IgD-negative memory B cell (primary cell): Measurements from ENCODE around the gene KLHL30. TPM values are rescaled to one million over a fixed set of nuclear protein-coding genes. Genes with fewer than 3 reads are reported as not detected.

ENCODE experiments used
- H3K27ac Mint-ChIP-seq, 3 donors: one replicate each; pipeline ENCODE4 v1.8.0; 2020 to 2022; ENCODE audit warnings: mild to moderate bottlenecking in 3 of 3, mixed read lengths in 3 of 3, moderate library complexity in 1 of 3
- H3K27me3 Mint-ChIP-seq: one replicate; pipeline ENCODE4 v1.8.0; 2021; ENCODE audit warnings: mixed read lengths
- H3K36me3 Mint-ChIP-seq: one replicate; pipeline ENCODE4 v1.8.0; 2020; ENCODE audit warnings: mild to moderate bottlenecking, mixed read lengths
- H3K4me1 Mint-ChIP-seq, 3 donors: one replicate each; pipeline ENCODE4 v1.8.0; 2020 to 2022; ENCODE audit warnings: mixed read lengths in 3 of 3, mild to moderate bottlenecking in 1 of 3
- H3K4me3 Mint-ChIP-seq, 4 donors: one replicate each; pipeline ENCODE4 v1.8.0; 2020 to 2022; ENCODE audit warnings: mild to moderate bottlenecking in 4 of 4, mixed read lengths in 4 of 4, moderate library complexity in 3 of 4
- H3K9me3 Mint-ChIP-seq, 3 donors: one replicate each; pipeline ENCODE4 v1.8.0; 2020 to 2021; ENCODE audit warnings: mixed read lengths in 3 of 3, mild to moderate bottlenecking in 1 of 3
- polyA plus RNA-seq: library from polyadenylated mRNA; unstranded; fragments of 300-500 nt; fragmentation: Illumina TruSeq; gene quantifications from one replicate; pipeline ENCODE4 v1.2.3, GENCODE V29; 2021

The KLHL30 gene
- polyA plus RNA-seq, 1 donor from 2014 or later: not detected

DNA sequence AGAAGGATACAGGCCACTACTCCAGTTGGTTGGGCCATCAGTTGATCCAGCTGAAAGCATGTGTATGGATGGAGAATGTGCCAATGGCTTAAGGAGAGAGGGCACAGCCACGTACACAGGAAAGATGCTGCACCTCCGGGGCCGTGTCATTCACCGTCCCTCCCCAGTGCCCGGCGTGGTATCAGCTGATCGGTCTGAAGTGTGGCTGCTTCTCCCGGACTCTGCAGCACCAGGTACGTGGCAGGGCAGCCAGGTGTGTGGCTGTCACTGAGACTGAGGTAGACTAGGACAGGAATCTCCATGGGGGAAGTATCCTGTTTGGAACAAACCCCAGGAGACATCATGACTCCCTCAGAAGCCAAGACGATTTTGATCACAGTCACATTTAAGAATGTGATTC, 16.1 kb downstream of the KLHL30 start:
- peaks cover 11% of the 10 kb centered on the region for H3K27me3 Mint-ChIP-seq
- H3K4me3 Mint-ChIP-seq: no peak overlapping the region
- H3K36me3 Mint-ChIP-seq: no peaks in the 10 kb centered on the region
- no peak overlapping the region for H3K27ac Mint-ChIP-seq
- H3K9me3 Mint-ChIP-seq: no peaks in the 10 kb centered on the region
- H3K4me1 Mint-ChIP-seq: peaks cover 3 to 5% (median 4%) of the 10 kb centered on the region in 3 donors

DNA sequence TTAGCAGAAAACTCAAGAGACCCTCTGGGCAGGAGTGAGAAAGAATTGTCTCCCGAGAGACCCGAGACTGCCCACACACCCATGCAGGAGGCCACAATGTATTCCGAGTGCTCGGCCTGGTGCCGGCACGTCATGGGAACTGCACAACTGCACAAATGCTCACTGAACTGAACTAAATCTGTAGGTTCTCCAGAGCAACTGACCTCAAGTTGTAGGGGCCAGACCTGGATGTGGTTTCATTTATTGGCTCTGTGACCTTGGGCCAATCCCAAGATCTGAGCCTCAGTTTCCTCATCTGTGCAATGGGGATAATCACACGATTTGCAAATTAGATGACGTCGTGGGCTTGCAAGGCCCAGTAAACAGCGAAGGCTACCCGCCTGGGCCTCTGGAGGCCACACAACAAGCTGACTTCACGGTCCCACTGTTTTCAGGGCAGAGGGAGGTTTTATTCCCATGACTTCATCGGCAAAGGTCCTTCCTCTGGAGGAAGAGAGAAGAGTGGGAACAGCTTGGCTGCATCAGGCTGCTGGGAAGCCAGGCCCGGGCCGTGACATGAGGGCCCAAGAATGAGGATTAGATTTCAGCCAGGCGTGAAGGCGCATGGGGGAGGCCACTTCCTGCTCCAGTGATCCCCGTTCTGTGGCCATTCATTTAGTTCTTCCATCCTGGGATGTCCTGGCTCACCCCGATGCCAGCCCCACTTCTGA, 16.7 kb downstream of the KLHL30 start:
- Mint-ChIP-seq H3K27me3 (peaks cover 15% of the 10 kb centered on the region), H3K27ac (peak overlapping the region in 1 of 3 donors; percentile 37), H3K9me3 (no peaks in the 10 kb centered on the region), H3K4me3 (no peak overlapping the region), H3K4me1 (peaks cover 4 to 8% (median 5%) of the 10 kb centered on the region in 3 donors), H3K36me3 (no peaks in the 10 kb centered on the region)

DNA sequence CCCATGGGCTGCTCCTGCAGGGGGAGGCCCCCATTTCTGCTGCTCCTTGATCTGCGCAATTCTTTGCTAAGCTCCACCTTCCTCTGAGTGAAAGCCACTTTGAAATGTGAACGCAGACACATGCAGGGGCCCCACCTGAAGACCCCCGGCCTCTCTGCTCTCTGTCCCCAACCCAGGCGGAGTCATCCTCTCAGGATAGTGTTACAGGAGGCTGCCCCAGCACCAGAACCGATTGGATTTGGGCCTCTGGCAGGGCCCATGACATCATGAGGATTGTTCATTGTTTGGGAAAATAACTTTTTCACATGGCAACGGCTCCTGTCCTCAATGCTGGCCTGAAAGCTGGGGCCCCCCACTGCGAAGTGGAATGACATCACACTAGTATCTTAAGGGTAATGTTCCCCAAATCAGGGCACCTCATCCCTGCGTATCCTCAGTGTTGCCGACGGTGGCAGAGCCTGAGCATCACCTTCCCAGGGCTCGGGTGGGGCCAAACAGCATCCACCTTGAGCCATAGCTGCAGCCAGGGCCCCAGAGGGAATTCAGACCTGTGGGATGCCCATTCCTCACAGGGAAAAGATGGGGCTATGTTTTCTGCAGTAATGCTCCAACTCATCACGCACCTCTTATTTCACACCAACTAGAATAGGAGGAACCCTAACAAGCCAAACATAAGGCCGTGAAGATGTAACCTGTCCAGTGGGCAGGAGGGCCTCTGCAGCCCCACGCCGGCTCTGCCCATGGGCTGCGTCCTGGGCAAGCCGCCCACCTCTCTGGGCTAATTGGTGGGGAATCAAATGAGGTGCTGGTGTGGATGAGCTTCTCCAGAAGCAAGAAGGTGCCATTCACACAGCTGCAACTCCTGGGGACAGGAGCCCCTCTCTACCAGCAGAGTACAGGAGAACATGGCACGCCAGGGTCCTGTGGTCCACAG, 17.6 kb downstream of the KLHL30 start:
- Mint-ChIP-seq H3K27me3 (peaks cover 20% of the 10 kb centered on the region), H3K4me3 (no peak overlapping the region), H3K36me3 (no peaks in the 10 kb centered on the region), H3K27ac (peak overlapping the region in 1 of 3 donors; percentile 37), H3K4me1 (peaks cover 5 to 8% (median 7%) of the 10 kb centered on the region in 3 donors), H3K9me3 (no peaks in the 10 kb centered on the region)

DNA sequence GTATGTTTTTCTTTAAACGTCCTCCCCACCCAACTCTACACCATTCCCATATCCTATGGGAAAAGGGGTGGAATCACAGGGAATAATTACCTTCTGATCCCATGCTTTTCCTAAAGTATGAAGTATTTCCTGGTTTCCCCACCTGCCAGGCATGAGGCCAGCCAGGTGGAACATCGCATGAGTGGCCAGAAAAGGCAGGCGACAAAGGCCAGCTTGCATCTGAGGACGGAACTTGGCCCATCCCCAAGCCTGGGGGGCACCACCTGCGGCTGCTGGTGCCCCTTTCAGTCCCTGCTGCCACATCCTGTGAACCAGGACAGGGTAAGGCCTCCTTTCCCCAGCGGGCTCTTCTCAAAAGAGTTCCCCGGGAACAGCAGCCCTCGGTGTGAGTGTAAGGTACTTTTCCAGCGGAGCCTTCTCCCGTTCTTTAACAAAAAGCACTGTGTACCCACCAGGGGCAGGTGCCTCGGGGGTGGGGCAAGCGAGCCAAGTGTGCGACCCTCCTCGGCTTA, 19.1 kb downstream of the KLHL30 start:
- Mint-ChIP-seq H3K27me3 (peaks cover 20% of the 10 kb centered on the region), H3K36me3 (no peaks in the 10 kb centered on the region), H3K4me1 (peaks cover 5 to 8% (median 7%) of the 10 kb centered on the region in 3 donors), H3K9me3 (no peaks in the 10 kb centered on the region), H3K4me3 (peak overlapping the region in 2 of 4 donors; percentile 52 to 58), H3K27ac (no peak overlapping the region)

DNA sequence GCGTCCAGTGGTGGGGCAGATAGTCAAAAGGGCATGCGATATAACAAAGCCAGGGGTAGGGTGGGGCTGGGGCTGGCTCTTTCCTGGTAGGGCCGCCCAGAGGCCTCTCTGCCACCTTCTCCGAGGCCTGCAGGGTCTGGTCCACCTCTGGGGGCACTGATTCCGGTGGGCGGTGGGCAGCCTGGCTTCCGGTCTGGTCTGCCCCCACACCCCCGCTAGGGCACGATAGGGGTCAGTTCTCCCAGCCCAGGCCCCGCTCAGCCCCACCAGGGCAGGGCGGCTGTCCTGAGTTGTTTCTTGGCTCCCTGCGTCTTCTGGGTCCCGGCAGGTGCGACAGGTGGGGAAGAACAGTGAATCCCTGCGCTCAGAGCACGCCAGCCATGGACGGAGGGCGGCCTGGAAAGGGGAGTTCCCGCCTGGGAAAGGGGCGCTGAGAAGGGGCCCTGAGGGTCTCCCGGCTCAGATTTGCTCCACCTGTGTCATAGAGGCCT, 19.6 kb downstream of the KLHL30 start:
- H3K9me3 Mint-ChIP-seq: no peaks in the 10 kb centered on the region
- H3K27ac Mint-ChIP-seq: no peak overlapping the region
- H3K4me1 Mint-ChIP-seq: peaks cover 5 to 8% (median 7%) of the 10 kb centered on the region in 3 donors
- H3K36me3 Mint-ChIP-seq: no peaks in the 10 kb centered on the region
- peaks cover 22% of the 10 kb centered on the region for H3K27me3 Mint-ChIP-seq
- peak overlapping the region in 1 of 4 donors; percentile 39 for H3K4me3 Mint-ChIP-seq

GRCh38 chr2:238158509-238159070, 20.1 kb downstream of the KLHL30 start, which contains the start of gene ERFE:
TSS of gene ERFE (plus strand) at chr2:238158970. CDS start at chr2:238159008, 38 bp downstream.
- H3K4me3 Mint-ChIP-seq: peak within 1 kb of the TSS in 3 of 4 donors; percentile 38 to 90 (median 82)
- H3K9me3 Mint-ChIP-seq: no peaks in the 10 kb centered on the region
- peaks cover 25% of the 10 kb centered on the region for H3K27me3 Mint-ChIP-seq
- H3K27ac Mint-ChIP-seq: peak within 1 kb of the TSS in 2 of 3 donors; percentile 35 to 43
- H3K36me3 Mint-ChIP-seq: no peaks in the 10 kb centered on the region
- H3K4me1 Mint-ChIP-seq: peaks cover 5 to 8% (median 7%) of the 10 kb centered on the region in 3 donors

- H3K27ac Mint-ChIP-seq: peak overlapping the region in 2 of 3 donors; percentile 35 to 43
- peaks cover 5 to 8% (median 7%) of the 10 kb centered on the region in 3 donors for H3K4me1 Mint-ChIP-seq
- no peaks in the 10 kb centered on the region for H3K9me3 Mint-ChIP-seq
- H3K36me3 Mint-ChIP-seq: no peaks in the 10 kb centered on the region
- peak overlapping the region in 3 of 4 donors; percentile 38 to 90 (median 82) for H3K4me3 Mint-ChIP-seq
- H3K27me3 Mint-ChIP-seq: peaks cover 25% of the 10 kb centered on the region
Measured at GRCh38 chr2:238159071-238159539, 20.6 kb downstream of the KLHL30 start.

DNA sequence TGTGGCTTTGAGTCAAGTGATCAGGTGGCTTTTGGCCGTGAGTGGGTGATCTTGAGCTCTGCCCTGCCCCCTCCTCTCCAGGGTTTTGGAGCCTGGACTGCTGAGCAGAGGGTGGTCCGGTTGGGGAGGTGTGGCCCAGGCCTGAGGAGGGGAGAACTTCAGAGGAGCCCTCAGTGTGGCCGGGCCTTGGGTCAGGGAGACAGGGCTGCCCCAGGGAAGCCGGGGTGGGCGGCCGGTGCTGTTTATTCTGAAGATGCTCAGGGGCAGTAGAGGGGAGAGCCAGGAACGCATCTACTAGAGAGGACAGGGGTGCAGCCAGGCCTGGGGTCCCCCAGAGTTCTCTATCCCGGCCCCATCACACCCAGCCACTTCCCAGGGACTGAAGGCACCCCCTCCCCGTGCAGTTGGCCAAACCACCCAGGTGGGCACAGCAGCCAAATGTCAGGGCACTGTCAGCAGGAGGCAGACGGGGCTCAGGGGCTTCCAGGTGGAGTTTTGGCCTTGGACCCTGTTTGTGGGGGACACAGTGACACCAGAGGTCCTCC, 21.3 kb downstream of the KLHL30 start:
- no peaks in the 10 kb centered on the region for H3K9me3 Mint-ChIP-seq
- H3K27me3 Mint-ChIP-seq: peaks cover 29% of the 10 kb centered on the region
- H3K4me3 Mint-ChIP-seq: peak overlapping the region in 3 of 4 donors; percentile 38 to 90 (median 82)
- H3K27ac Mint-ChIP-seq: peak overlapping the region in 2 of 3 donors; percentile 35 to 43
- H3K4me1 Mint-ChIP-seq: peaks cover 5 to 8% (median 8%) of the 10 kb centered on the region in 3 donors
- H3K36me3 Mint-ChIP-seq: no peaks in the 10 kb centered on the region

- Mint-ChIP-seq H3K36me3 (no peaks in the 10 kb centered on the region), H3K9me3 (no peaks in the 10 kb centered on the region), H3K27ac (no peak overlapping the region), H3K27me3 (peaks cover 33% of the 10 kb centered on the region), H3K4me3 (peak overlapping the region in 2 of 4 donors; percentile 82 to 90), H3K4me1 (peaks cover 5 to 10% (median 8%) of the 10 kb centered on the region in 3 donors)
Measured at GRCh38 chr2:238160206-238161129, 22.0 kb downstream of the KLHL30 start.

DNA sequence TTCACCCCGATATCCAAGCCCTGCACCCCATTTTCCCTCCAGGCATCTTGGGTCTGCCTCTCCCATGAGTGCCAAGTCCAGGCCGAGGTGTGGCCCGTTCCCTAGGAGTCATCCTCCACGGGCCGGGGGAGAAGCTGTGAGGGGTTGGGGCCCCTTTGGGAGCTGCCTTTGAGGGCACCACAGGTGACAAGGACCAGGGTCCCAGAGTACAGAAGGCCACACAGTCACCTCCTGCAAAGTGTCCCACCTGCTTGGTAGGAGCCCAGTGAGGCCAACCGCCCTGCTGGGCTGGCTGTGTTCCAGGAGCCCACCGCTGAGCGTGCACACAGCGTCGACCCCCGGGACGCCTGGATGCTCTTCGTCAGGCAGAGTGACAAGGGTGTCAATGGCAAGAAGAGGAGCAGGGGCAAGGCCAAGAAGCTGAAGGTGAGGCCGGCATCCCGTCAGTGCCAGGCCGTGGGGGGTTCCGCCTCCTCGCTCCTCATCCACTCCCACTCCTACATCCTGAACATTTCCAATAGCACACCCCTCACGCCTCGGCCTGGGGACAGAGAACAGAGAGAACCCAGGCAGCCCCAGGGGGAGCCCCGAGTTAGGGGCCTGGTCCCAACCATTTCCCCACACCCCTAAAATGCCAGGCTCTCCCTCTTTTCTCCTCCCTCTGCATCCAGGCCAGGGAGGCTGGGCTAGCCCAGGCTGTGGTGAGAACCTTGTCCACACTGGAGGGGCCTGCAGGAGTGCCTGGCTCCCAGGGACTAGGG, 23.0 kb downstream of the KLHL30 start:
- Mint-ChIP-seq H3K4me1 (peaks cover 5 to 10% (median 8%) of the 10 kb centered on the region in 3 donors), H3K27ac (no peak overlapping the region)

GRCh38 chr2:238162251-238162845, 23.9 kb downstream of the KLHL30 start:
- Mint-ChIP-seq H3K4me3 (no peak overlapping the region), H3K4me1 (peaks cover 5 to 10% (median 8%) of the 10 kb centered on the region in 3 donors), H3K9me3 (no peaks in the 10 kb centered on the region), H3K27ac (no peak overlapping the region), H3K27me3 (peaks cover 32% of the 10 kb centered on the region), H3K36me3 (no peaks in the 10 kb centered on the region)

More for the DNA sequence above, 23.0 kb downstream of the KLHL30 start:
- H3K36me3 Mint-ChIP-seq: no peaks in the 10 kb centered on the region
- H3K4me3 Mint-ChIP-seq: peak overlapping the region in 1 of 4 donors; percentile 63
- peaks cover 33% of the 10 kb centered on the region for H3K27me3 Mint-ChIP-seq
- H3K9me3 Mint-ChIP-seq: no peaks in the 10 kb centered on the region

- Mint-ChIP-seq H3K27me3 (peaks cover 28% of the 10 kb centered on the region), H3K4me1 (peaks cover 5 to 10% (median 8%) of the 10 kb centered on the region in 3 donors), H3K9me3 (no peaks in the 10 kb centered on the region), H3K36me3 (no peaks in the 10 kb centered on the region), H3K27ac (no peak overlapping the region), H3K4me3 (no peak overlapping the region)
Measured at GRCh38 chr2:238162846-238163441, 24.5 kb downstream of the KLHL30 start.
